Activated CD8-positive, alpha-beta memory T cell treated with anti-CD3 and anti-CD28 coated beads for 48 hours (primary cell): ENCODE results near the gene HGD.

ENCODE experiments used
- DNase-seq, 3 experiments: peaks; one replicate each; pipeline ENCODE4 v3.0.0-alpha.2; 2020; ENCODE audit warnings: low read depth in 2 of 3, low spot score in 2 of 3

The HGD gene, protein sequence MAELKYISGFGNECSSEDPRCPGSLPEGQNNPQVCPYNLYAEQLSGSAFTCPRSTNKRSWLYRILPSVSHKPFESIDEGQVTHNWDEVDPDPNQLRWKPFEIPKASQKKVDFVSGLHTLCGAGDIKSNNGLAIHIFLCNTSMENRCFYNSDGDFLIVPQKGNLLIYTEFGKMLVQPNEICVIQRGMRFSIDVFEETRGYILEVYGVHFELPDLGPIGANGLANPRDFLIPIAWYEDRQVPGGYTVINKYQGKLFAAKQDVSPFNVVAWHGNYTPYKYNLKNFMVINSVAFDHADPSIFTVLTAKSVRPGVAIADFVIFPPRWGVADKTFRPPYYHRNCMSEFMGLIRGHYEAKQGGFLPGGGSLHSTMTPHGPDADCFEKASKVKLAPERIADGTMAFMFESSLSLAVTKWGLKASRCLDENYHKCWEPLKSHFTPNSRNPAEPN

DNA sequence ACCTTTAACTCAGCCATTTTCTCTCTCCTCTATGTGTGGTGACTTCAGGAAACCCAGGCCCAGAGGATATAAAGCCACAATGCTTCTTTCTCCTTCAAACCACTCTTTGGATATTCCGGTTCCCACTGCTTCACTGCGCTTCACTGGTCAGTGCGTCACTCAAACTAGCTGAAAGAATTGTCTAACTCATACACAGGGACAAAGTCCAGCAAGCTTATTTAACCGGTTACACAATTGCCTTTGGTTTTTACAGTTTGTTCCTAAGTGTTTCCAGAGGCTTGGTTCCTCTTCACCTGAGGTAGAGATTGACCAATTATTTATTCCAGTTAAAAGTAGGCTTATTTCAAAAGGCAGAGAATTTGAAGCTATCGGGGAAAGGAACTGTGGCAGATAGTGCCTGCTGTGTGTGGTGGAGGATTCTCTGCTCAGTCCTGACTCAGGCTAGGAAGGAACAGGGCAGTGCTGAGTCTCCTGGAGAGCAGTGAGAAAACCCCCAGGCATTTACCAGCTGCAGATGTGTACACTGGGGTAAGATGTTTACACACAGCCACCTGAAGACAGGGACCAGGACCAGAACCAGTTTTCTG is at the start of gene HGD:
Gene HGD, minus strand, starts transcription at position 145 of the 587 bp plus-strand sequence. Its CDS starts 128 bp downstream, at position 17.
- no peak for DNase-seq

GRCh38 chr3:120730576-120731542 is 48.8 kb upstream of the HGD start:
- DNase-seq, result no peak

- no peak for DNase-seq
These were observed 44.8 kb upstream of the HGD start for GRCh38 chr3:120726791-120727190.

GRCh38 chr3:120719167-120719834 is 37.3 kb upstream of the HGD start:
- peak in 1 of 3 experiments; percentile 32 for DNase-seq

DNA sequence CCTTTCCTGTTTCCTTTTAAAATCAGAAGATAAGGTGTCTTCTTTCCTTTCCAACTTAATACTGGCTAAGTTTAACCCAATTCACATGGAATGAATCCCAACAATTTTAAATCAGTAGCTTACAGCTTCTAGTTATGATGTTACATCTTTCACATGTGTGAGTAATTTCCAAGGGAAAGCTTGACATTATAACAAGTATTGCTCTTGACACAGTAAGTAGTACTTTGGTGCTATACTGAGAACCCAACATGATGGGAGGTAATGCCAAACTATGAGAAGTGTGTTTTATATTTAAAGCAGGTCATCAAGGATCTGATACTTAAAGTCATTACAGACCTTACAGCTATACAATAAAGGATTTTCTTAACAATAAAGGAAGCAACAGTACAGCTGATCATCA is 31.2 kb upstream of the HGD start:
- no peak for DNase-seq

DNA sequence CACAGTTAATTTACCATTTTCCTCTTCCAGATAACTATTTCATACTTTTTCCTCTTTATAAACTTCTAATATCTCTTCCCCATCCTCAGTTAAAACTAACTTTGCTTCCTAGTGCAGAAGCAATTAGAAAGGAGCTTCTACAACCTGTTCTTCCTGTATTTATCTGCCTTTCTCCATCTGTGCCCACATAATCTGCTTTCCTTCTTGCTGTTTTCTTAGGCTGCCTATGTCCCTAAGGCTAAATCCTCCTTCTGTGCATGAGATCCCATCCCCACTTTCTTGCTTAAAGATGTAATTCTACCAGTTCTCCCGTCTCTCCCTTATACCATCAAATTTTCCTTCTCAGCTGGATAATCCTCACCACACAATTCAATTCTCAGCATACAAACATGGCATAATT is 28.3 kb upstream of the HGD start:
- DNase-seq, result no peak

DNA sequence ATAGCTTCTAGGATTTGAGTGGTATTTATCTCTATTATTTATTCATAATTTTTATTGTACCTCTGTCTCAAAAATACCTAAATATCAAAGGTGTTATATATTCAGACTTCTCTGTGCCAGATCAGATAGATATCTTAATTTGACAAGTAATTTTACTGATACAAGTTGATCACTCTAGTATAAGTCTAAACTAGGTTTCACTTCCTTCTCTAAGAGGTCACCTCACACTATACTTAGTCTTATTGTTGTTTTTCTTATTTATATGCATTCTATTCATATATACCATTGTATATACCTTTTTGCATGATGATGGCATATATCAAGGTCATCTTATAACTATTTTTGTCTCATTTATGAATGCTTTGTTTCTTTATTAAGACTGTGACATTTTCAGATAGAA is 26.4 kb upstream of the HGD start:
- no peak for DNase-seq

- DNase-seq, result no peak
These were observed 24.9 kb upstream of the HGD start for GRCh38 chr3:120706950-120707349.

GRCh38 chr3:120705884-120706582 is 24.0 kb upstream of the HGD start:
- DNase-seq, result no peak

- no peak for DNase-seq
These were observed 17.3 kb upstream of the HGD start for GRCh38 chr3:120699333-120699732.

DNA sequence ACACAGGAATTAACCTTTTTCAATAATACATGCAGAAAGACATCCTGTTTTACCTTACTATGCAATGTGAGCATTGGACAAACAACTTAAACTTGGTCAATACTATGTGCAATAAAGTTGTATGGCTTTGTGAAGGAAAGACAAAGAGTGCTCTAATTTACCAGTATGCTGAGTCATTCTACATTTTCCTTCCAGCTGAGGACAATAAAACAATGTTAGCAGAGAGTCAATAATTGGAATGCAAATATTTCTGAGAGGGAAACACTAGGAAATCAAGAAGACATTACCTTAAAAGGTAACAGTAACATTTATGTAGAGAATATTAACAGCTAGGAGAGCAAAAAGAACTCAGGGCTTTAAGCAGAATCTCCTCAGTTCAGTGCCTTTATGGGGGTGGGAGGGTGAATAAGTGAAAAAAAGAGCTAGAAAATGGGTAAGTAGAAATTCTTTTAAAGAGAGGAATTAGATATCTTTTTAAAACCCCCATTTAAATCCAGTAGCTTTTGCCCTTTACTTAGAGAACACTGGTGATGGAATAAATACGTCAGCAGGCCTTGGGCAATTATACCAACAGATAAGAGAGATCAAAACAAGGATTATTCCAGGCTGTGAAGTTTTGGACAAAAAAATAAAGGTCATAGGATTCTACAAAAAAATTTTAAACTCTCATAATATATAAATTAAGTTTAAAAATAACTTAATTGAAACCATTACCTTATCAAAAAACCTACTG is 11.6 kb upstream of the HGD start:
- DNase-seq, result no peak

DNA sequence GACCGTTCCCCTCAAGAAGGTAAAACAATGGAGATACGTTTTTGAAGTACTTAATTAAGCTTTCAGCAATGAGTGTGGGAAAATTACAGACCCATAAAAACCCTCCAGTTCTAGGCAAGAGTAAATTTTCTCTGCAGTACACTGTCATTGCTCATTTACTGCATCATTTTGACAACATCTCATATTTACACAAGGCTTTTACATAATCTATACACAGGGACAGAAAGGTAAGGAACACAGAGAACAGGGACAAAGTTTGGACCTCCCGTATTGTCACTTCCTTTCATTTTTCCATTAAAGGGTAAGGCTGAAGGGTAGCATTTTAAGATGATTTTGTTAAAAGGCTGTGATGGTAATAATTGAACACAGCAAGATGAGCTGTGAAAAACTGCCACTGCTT is 7.4 kb upstream of the HGD start:
- DNase-seq, result no peak

DNA sequence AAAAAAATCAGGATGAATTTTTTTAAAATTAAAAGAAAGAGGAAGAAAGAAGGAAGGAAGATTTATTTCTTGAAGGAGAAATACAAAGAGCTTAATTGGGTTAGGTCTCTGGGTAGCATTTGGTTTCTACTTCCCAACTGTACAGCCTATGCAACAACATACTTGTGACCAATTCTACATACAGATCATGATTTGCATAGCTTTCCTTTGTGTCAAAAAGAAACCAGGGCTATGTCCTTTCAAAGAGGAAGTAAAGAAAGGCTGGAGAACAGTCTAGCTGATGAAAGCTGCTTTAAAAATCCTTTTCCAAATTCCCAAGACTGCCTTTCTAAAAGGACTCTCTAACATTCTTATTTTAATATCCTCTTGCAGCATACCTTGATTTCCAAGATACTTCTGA is 6.1 kb upstream of the HGD start:
- DNase-seq, result no peak

- DNase-seq, result no peak
These were observed 3.4 kb upstream of the HGD start for GRCh38 chr3:120685411-120685810.

DNA sequence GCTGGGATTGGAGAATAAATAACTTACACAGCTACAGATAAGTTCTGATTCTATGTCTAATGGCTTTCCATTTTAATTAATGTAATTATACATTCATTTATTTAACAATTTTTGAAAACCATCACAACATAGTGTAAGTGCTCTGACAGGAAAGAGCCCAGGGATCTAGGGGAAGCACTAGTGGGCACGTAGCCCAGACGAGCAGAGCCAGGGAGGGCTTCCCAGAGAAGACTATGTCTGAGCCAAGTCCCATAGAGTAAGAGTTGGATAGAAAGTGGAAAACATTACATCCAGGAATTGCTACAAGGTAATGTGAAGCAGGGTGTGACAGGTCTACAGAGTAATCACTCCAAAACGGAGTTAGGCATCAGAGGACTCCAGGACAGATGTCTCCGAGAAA is 2.9 kb upstream of the HGD start:
- DNase-seq, result no peak

GRCh38 chr3:120683671-120684301 is 1.7 kb upstream of the HGD start:
- DNase-seq, result no peak

DNA sequence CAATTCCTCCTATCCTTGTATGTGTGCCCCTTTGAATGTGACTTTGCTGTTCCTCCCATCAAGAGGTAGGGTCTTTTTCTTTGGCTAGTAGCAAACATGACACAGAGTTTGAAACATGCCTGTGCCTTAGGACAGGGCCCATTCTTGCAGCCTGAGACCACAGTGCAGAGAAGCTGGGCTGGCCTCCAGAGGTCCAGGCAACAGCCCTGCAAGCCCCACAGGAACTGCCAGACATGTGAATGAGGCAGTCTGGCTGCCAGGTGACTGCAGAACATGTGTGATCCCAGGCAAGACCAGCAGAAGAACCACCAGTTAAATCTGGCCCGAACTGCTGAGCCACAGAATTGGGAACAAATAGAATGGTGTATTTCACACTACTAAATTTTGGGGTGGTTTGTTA is 1.2 kb upstream of the HGD start:
- no peak for DNase-seq

GRCh38 chr3:120681506-120682038 is 467 bp downstream of the HGD start:
- DNase-seq, result no peak

DNA sequence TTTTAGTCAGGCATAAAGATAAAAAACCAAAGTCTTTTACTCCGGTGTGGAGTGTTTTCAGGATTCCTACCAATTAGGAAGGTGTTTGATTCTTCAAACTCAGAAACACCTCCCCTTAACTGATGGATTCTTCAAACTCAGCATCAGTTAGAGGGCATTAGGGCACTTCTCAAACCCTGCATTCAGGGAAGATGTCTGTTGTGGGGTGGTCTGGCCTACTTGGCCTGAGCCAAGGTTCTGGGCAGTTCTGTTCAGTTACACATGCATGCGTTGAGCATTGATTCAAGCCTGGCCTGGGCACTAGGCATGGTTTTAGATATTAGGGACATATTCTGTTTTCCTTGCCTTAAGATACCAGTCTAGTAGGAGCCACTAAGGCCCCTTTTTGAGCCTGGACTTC is 1.0 kb downstream of the HGD start:
- no peak for DNase-seq
